Fibroblast of the conjunctiva (primary cell): ENCODE measurements around the gene DGKB.

Source experiments
- DNase-seq: peaks from one replicate; pipeline ENCODE4 v3.0.0-alpha.2; 2010; ENCODE audit warnings: low read depth

DGKB gene

DNA sequence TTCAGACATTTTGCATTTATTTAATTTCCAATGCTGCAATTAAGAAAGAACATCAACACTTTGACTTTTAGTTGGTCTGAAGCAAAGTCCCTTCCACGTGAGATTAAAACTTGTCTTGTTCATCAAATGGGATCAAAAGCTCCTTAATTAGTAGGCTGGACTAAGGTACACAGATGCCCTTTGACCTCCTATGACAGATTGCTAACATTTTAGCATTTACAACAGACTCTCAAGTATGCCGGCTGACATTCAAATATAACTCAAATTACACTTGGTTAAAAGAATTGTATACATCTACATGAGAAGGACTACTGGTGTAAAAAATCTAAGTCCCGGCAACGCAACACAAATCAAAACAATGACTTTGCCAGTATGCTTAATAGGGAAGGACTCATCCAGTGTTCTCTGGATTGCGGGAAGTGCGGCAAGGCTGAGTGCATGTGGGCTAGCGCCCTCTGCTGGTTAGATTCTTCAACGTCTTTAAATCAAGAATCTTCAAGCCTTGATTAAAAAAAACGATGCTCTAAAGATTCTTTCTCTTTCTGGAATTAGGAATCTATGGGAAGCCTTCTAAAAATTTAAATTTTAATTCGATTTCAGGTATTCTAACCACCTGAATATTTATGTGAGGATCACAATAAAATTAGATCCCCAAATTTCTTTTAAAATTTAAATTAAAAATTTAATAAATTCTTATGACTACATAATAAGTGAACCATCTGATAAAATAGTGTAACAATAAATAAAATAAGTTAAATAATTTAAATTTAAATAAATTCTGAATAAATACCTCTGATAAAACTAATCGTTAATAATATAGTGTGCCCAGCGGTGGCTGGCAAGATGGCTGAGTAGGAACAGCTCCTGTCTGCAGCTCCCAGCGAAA lies 444.7 kb downstream of the DGKB start:
- DNase-seq: peak; percentile 72

DNA sequence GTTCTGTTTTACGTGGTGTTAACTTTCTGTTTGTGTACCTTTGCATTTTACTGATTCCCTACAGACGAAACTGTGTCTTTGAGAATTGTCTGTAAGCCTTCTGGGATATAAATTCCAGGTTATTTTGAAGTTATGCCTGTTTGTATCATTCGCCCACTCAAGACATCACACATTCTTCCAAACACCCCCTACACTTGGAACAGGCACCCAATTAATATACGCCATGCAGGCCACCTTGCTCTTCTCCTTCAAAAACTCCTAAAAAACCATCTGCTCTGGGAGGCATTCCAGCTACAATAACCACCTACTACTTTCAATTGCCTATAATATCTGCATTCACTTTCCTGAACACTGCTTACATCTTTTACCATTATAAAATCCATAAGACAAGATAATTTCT lies 453.3 kb downstream of the DGKB start:
- DNase-seq: no peak

DNA sequence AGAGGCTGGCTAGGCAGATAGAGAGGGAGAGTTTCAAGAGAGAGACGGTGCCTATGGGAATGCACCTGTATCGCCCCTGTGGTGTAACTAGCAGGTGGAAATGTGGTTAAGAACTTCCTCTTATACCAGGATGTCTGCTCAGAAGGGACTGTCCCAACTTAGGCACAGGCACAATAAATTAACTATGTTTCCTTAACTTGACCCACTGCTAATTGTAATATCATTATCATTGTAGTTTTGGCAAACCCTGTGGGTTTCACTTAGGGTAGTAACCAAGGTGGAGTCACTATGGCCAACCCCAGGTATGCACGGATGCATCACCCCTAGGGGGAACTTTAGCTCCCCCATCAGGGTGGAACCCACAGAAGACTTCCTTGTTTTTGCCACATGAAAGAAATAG lies 455.7 kb downstream of the DGKB start:
- DNase-seq: no peak

DNA sequence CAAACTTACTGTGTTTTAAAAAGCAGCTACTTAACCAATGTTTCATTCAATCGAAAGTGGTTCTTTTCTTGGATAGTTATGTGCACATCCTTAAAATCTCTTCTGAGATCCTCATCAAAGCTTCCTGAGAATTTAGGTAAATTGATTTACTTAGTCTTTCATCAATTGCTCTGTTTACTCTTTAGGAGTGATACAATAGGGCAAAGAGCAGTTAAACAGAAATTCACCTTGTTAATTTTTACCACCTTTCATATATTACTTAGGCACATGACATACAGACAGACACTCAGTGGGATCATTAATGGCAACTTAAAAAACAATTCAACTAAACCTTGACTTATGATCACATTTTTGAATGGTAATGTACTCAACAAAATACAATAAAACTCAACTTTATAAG lies 456.3 kb downstream of the DGKB start:
- DNase-seq: no peak

DNA sequence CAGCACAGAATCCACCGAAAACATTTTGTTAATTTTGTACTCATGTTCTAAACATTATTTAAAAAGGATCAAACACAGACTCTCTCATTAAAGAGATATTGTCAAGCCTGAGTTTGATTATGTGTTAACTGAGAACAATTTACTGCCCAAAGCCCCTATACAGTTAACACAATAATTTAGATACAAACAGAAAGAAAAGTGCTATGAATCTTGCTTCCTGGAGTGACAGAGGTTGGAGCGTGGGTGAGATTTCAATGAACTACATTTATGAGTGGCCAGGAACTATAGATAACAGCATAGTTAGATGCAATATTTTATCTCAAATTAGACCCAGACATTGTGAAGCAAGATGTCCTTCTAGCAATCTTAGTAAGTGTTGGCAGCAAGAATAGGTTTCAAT lies 464.2 kb downstream of the DGKB start:
- no peak for DNase-seq

DNA sequence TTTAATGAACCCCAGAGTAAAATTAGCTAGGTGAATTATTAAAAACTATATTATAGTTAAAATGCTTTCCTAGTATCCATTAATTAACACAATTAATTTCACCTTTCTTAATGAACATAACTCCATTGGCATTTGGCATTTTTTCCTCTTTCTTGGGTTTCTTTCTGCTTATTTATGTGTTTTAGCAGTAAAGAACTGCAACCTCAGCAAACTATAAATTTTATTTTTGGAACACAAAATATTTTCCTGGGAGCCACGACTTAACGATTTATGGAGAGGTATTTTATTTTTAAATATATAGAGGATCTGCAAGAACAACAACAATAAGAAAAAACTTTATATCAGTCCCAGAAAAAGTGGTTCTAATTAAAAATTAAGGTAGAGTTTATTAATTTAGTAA lies 465.7 kb downstream of the DGKB start:
- no peak for DNase-seq

DNA sequence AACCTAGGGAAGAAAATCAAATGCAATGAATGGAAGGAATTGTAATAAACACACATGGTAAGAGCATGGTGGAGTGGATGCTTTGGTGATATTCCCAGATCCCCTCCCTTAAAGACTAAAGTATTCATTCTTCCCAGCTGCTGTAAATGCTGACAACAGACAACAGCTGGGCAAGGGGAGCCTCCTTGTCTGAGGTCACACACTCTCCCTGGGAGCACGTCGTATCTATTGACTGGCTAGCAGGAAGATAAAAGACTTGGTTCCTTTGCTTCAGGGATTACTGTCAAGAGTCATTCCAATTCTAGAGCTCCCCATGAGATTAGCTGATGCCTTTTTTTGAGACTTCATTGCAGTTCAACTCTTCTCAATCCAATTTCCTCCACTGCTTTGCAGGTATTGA lies 469.6 kb downstream of the DGKB start:
- DNase-seq: no peak

DNA sequence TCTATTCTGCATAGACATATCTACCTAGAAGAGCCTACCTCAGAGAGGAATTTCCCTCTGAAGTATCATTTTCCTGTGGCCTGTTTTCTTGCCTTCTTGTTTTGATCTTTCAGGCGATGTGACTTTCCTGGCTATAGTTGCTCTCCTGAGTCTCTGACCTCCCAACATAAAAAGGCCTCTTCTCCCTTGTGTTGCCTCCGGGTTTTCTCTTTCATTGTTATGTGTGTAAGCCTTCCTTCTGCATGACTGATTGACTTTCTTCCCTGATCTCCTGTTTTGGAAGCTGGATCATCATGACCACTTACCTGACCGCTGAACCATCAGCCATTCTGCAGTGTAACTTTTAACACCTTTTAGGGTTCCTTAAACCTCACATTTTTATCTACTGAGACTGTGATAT lies 471.6 kb downstream of the DGKB start:
- DNase-seq: no peak

DNA sequence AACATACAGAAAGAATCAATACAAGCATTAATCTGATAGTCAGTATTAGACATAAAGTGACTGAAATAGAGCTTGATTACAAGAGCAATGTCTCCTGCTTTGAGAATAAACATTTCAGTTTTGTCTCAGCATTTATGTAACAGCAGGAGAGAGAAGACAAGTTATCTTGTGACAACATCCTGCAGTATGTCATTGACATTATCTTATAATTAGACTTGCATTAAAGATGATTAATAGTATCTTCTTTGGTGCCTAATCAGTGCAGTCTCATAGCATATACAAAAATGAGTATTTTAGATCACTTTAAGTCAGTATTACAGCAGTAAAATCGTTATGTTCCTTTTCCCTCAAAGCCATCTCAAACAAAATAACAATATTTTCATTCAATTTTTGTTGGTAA lies 477.0 kb downstream of the DGKB start:
- no peak for DNase-seq

DNA sequence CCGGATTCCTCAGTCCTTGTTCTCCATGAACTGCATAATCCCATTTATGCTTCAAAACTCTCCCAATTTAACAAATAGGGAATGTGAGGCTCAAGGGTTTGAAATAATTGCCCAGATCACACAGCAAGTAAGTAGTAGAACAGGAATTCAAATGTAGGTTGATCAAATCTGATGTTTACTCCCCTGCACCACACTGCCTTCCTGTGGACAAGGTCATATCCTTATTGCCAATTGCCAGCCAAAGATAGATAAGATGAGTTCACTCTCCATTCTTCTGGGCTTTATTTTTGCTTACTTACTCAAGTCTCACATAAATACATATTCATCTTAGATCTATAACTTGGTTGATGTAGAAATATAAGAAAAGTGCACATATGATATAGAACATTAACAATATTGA lies 477.9 kb downstream of the DGKB start:
- DNase-seq: no peak

DNA sequence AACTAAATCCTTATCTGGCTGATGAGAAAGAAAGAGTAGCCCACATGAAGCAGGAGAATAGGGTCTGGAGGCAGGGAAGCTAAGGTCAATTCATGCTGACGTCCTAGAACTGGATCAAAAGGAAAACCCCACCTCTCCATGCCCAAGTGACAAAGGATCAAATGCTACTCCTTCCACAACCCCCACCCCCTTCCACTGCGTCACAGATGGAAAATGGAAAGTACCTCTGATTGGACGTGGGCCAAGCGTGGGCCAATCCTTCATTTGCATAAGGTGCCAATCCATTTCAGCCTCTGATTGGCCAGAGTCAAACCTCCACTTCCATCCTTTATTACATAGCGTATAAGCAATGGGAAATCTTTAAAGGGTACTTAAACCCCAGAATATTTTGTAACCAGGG lies 481.8 kb downstream of the DGKB start:
- DNase-seq: no peak

DNA sequence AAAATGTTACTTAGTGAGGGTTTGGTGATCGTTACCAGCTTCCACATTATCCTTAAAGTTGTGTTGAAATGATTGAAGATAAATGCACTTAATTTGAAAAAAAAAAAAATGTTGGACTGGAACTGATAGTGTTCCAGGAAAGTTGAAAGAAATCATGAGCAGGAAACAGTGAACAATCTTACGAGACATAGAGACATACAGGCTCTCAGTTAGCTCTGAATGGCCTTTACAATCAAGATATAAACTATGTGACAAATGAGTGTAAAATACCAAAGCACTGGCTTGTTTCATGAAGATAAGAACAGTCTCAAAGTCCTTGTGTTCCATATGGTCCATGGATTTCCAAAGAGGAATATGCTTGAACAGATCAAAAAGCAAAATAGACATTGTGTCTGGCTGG lies 483.0 kb downstream of the DGKB start:
- no peak for DNase-seq

DNA sequence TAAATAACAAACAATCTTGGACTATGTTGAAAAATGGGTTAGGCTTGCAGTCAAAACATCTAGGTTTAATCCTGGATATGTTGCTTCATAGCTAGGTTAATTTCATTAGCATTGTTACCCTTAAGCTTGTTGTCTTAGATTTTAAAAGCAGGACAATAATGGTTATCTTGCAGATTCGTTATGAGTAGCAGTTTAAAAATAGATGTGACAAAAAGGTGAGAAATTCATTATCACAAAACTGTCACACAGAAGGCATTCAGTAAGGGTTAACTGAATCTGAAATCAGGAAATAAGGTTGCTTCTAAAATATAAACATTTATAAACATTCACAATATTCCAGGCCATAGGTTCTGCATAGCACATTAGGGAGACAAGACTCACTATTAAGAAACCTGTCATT lies 483.9 kb downstream of the DGKB start:
- no peak for DNase-seq

DNA sequence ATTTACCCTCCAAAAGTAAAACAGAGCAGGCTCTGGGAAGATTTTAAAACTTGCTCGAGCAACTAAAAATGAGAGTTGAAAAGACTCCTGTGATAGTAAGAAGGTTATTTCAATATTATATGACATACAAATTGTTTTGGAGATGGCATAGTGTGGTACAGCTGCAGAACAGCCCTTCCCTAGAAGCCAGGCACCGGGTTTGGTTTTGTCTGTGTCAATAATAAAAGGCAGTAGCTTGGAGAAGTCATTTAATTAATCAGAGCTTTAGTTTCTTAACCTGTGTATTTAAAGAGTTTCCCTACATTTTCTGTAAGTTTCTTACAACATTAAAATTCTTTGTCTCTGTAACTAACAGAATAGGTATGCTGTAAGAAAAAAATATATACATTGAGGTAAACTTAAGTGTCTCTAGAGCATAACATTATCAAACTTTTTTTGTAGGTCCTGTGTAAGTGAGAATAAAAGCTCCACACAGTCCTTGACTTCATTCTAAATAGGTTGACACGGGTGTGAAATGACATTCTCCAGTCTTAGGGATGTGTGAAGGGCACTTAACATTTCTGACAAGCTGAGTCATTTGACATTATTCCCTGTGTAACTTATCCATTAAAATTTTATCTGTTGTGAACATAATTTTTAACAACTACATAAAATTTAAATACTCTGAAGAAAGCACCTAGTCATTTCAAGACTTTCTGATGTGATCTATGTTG lies 488.1 kb downstream of the DGKB start:
- DNase-seq: no peak

DNA sequence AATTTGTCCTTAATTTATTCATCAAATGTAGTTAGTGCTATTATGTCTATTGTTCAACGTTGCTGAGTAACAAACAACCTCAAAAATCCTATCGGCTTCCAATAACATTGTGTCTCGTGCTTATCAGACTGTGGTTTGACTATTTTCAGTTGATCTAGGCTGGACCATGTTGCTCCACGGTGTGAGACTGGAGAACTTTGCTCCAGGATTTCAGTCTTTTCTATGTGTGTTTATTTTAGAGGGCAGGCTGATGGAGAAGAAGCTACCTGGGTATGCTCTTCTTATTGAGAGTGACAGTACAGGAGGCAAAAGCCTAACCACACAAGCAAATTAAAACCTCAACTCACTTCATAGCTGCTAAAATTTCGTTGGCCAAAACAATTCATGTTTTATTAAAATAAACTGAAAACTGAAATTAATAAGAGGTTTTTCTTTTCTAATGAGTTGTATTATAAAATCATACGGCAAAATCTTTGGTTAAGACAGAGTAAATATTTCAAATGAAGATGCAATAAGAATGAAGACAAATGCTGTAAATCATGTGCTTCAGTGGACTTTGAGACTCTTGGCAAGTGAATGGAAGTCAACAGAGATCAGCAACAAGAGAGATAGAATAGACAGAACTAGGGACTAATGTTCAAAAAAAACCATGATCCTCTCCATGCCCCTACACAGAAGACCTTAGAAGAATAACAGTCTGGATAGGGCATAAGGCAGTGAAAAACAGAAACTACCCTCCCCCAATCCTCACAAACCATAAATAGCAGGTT lies 495.1 kb downstream of the DGKB start:
- no peak for DNase-seq

DNA sequence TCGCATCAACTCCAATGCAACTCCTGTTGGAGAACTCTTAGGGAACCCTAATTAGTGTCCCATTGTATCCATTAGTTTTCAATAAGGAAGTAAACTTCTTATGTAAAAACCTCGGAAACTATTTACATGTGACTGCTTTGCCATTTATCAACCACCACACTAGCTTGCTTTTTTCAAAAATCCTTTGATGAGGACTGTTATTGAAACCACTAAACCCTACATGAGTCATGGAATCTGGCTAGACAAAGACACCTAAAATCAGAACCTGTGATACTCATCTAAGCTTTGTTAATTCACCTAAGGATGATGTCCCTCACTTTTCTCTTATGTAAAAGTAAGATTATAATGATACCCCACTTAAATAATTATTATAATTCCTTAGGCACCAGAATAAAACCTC lies 499.0 kb downstream of the DGKB start:
- DNase-seq: no peak

DNA sequence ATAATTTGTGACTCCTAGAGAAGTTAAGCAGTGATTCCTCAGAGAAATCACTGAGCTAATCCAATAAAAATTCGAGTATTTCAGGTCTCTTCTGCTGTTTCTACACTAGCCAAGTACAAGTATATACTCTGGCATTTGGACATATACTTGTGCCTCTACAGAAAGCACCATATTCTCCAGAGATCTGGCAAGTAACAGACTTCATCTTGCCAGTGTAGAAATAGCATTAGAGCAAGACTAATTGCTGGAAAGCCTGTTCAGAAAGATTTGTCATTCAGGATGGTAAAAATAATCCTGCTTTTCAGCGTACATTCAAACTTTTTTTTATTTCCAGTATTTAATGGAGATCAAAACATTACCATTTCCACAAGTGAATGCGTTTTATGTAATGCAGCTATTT lies 502.3 kb downstream of the DGKB start:
- no peak for DNase-seq

DNA sequence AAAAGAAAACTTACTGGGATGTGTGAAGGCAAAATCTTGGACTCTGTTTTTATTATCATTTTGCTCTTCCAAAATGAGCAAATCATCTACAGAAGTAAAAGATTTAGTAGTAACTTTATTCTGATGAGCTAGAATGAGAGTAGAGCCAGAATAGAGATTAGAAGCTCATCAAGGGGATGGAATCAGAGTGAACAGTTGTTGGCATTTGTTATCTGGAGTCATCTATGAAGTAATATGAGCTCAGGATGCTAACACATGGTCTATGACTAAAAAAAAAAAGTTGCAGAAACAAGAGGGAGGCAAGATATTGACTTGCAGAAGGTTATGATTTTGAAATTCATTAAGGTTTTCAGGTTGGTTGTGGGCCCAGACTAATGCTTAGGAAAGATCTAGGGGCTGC lies 504.0 kb downstream of the DGKB start:
- DNase-seq: no peak

DNA sequence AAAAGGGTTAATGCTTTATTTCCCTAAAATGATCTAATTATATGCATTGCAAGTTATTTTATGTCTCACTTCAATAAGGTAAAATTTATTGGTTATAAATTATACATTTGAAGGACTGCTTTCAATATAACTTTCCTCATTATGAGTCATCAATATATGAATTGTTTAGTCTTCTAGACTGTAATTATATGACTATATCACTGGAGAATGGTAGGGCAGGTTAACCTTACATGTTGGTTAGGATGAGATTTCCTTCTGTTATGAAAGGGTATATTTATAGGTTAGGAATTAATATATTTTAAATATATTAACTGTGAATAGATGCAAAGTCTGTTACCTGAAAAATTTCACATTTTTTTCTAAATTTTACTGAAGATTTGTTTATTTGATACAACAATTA lies 506.7 kb downstream of the DGKB start:
- no peak for DNase-seq

DNA sequence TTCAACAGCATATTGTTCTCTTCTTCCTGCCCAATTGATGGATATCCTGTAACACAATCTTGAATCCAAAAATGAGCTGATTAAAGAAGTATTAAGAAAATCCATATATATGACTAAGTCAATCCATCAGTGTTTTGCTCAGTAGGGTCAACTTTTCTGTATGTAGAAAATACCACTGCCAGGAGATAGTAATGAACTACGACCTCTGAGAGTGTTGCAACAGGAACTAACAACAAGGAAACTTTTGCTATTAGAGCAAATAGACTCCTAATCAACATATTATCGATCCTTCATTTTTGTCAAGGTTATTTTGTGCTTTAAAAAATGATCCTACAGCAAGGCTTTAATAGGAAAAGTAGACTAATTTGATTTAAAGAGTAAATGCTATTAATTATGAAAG lies 507.8 kb downstream of the DGKB start:
- DNase-seq: no peak

DNA sequence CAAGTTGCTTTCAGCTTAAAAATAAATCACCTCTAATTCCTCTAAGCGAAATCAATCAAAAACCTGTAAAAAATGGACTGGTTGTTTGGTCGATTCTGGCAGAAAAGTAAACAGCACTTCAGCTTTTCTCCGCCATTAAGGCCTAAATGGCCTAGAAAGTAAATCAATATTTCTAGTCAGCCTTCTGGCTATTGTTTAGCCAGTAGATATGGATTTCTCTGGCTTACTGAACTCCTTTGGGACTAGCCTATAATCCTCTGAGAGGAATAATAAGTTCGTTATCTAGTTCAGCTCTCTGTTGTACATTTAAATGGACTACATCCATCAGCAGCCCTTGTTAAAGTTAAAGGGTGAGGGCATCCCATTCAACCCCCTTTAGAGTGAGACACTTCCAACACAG lies 513.0 kb downstream of the DGKB start:
- DNase-seq: no peak

DNA sequence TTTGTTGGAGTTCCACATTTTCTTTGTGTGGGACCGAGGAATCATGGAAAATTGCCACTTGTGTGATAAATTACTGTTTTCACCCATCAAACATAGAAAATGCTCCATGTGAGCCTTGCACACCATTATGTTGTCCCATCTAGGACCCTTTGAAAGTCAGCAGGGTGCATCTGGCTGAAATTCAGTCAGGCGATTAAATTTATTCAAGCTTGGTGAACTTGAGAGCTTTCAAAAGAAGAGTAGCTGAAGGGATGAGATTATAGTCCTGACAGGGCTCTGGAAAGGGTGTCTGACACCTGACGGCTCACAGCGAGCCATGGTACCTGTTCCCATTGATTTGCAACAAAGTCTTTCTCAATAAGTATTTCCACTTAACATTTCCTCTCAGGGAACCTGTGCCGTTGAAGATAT lies 513.4 kb downstream of the DGKB start:
- no peak for DNase-seq

DNA sequence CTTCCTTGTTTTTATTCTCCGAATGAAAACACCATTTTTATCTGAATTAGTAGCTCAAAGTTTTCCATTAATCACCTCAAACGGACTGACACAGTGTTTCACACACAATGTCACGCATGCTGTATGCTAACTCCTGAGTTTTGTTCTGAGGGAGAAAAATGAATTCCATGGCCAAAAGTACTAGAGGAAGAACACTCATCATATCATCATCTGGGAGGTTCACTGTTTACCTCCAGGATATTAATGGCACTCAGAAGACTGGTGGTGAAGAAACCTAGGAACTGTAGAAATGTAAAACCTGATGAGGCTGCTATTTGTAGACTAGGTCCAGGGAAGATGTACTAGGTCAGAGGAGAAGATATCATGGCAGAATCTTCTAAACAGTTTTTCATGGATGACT lies 517.5 kb downstream of the DGKB start:
- no peak for DNase-seq
